Spleen (tissue), 7 donors: ENCODE measurements around the gene BLTP2.

Experiments
- CTCF ChIP-seq, 11 experiments: fragments of 200-600 bp in 7 of 11; fragments of 450-650 bp in 4 of 11; sonication (generic) in 4 of 11; IDR thresholded peaks in 8 of 11; conservative IDR thresholded peaks in 3 of 11; 1 replicate in 7 of 11; 2 replicates in 4 of 11; pipeline versions ENCODE4 v1.4.0 to v1.8.0; 2016 to 2021; ENCODE audit warnings: antibody characterized with exemption in 11 of 11, inconsistent platforms in 4 of 11, mild to moderate bottlenecking in 1 of 11
- POLR2A ChIP-seq, 3 donors: fragments of 450-650 bp; IDR thresholded peaks; one replicate each; pipeline ENCODE4 v1.5.1; 2017; ENCODE audit warnings: antibody characterized with exemption in 3 of 3, mild to moderate bottlenecking in 1 of 3
- POLR2AphosphoS5 ChIP-seq, 3 donors: sonication (generic); formaldehyde crosslinking; IDR thresholded peaks; one replicate each; pipeline ENCODE4 v1.5.1; 2017; ENCODE audit warnings: antibody characterized with exemption in 3 of 3
- donor health status: DM: no; HTN: no; CAD: no; lungs with moderate emphysema.
- donor health status: DM: no; HTN: no; CAD: no.
- donor health status: DM: no; HTN: no; CAD: no.

GRCh38 chr17:28657756-28658155 is 12.8 kb upstream of the BLTP2 start:
- TF ChIP-seq CTCF (IDR thresholded peaks at IDR 0.05 in 8 of 11, conservative IDR thresholded peaks at IDR 0.05 in 3 of 11) (no peak), POLR2AphosphoS5 (IDR thresholded peaks at IDR 0.05) (no peak), POLR2A (IDR thresholded peaks at IDR 0.05) (no peak)
